SU-DHL-6 (cell line): ENCODE results near the gene TICRR.

ENCODE experiments used
- EZH2phosphoT487 ChIP-seq: fragments of 200-600 bp; sonication (generic), shearing (Covaris generic); conservative IDR thresholded peaks from 2 replicates; pipeline ENCODE4 v1.6.1; 2018; ENCODE audit warnings: mild to moderate bottlenecking, antibody characterized with exemption, low read length, moderate library complexity, mixed read lengths
- TF ChIP-seq, protein P1 (sequence below): fragments of 200-600 bp; sonication (generic); IDR thresholded peaks from one replicate; pipeline ENCODE4 v1.5.1; 2017; ENCODE audit warnings: antibody characterized with exemption, mild to moderate bottlenecking, low read length, moderate library complexity; ENCODE audit not compliant: insufficient read depth, poor library complexity, severe bottlenecking

DNA sequence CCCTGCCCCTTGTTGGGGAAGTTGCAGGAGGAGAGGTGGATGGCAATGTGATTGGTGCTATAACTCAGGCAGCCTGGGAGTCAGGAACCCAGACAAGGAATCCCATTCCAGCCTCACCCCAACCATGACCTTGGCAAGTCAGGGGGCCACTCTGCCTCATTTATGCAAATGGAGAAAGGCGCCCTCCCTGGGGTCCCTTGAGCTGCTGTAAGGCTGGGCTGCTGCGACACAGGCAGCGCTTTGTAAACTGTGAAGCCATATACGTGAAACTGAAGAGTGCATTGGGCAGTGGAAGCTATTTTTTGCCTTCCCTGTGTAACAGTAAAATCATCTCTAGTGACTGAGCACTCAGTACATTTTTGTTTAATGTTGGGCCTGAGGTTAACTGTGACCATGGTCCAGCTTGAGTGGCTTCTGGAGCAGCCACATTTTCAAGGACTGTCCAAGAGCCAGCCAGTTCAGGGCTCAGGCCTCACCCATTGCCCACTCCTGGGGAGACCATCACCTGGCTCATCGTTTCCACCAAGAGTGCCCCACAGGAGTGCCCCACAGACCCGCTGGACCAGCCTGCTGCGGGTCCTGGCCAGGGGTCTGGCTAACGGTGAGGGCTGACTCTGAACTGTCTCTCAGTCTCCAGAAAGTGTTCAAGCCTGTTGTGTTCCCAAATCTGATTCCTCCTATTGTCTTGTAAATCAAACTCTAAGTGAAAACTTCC lies 52.1 kb downstream of the TICRR start:
- TF ChIP-seq, protein P1, sequence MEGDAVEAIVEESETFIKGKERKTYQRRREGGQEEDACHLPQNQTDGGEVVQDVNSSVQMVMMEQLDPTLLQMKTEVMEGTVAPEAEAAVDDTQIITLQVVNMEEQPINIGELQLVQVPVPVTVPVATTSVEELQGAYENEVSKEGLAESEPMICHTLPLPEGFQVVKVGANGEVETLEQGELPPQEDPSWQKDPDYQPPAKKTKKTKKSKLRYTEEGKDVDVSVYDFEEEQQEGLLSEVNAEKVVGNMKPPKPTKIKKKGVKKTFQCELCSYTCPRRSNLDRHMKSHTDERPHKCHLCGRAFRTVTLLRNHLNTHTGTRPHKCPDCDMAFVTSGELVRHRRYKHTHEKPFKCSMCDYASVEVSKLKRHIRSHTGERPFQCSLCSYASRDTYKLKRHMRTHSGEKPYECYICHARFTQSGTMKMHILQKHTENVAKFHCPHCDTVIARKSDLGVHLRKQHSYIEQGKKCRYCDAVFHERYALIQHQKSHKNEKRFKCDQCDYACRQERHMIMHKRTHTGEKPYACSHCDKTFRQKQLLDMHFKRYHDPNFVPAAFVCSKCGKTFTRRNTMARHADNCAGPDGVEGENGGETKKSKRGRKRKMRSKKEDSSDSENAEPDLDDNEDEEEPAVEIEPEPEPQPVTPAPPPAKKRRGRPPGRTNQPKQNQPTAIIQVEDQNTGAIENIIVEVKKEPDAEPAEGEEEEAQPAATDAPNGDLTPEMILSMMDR = no peak
- no peak for TF ChIP-seq EZH2phosphoT487
